T-helper 2 cell treated with Interferon-gamma antibody and Interleukin-4, amounts not matched to agents 5 μg/mL and 100 μg/mL, for 36 hours (primary cell): Measurements from ENCODE around the gene LSM5.
"Not testable (repeated sequence)": the region's sequence is repeated elsewhere in the genome, so short reads cannot be mapped to it uniquely, and the experiment has no call there.

ENCODE experiments used
- DNase-seq: peaks from one replicate; pipeline ENCODE4 v3.0.0; 2021; ENCODE audit warnings: low spot score
- H3K27ac Mint-ChIP-seq: one replicate; pipeline ENCODE4 v1.8.0; 2021; ENCODE audit warnings: mild to moderate bottlenecking, mixed read lengths
- H3K27me3 Mint-ChIP-seq: one replicate; pipeline ENCODE4 v1.8.0; 2021; ENCODE audit warnings: low read depth, mixed read lengths
- H3K36me3 Mint-ChIP-seq: one replicate; pipeline ENCODE4 v1.8.0; 2021; ENCODE audit warnings: low read depth, mixed read lengths
- H3K4me1 Mint-ChIP-seq: one replicate; pipeline ENCODE4 v1.8.0; 2021; ENCODE audit warnings: low read depth, mixed read lengths
- H3K4me3 Mint-ChIP-seq: one replicate; pipeline ENCODE4 v1.8.0; 2022; ENCODE audit warnings: mild to moderate bottlenecking, moderate library complexity, mixed read lengths
- H3K9me3 Mint-ChIP-seq: one replicate; pipeline ENCODE4 v1.8.0; 2021; ENCODE audit warnings: mixed read lengths

The LSM5 gene

DNA sequence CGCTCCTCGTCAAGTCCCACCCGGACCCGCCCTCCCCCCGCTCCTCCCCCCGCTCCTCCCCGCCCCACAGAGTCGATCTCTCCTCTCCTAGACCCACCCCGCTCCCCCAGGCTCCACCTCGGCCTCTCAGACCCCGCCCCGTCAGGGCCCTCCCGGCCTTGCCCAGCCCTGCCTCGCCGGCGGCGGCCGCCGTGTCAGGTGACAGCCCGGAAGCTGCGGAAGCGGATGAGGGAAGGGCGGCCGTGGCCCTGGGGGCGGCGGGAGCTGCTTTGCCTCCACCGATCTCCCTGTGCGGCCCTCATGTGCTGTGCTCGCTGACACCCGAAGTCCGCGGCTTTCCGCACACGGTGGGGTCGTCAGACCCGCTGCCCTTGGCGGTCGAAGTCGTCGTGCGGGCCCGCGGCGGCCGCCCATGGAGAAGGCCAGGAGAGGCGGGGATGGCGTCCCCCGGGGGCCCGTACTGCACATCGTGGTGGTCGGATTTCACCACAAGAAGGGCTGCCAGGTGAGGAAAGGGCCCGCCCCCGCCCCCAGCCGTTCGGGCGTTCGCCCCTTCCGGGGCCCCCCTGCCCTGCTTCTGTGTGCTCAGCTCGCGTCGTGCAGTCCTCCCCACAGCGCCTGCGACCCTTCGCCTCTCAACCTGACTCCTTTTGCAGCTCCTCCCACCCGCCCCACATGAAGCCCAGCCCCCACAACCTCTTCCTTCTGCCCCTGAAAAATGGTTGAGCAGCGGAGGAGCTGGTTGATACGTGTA, 5.3 kb upstream of the LSM5 start, which contains the start of gene AVL9:
AVL9 (plus strand) TSS at position 192 of the 754 bp plus-strand sequence; CDS start at position 413, 221 bp downstream.
- Mint-ChIP-seq H3K9me3 (no peaks in the 10 kb centered on the region), H3K4me3 (peak within 1 kb of the TSS; percentile 100), H3K4me1 (peaks cover 21% of the 10 kb centered on the region), H3K36me3 (peaks cover 22% of the 10 kb centered on the region), H3K27ac (peak within 1 kb of the TSS; percentile 98), H3K27me3 (no peaks in the 10 kb centered on the region)
- DNase-seq, result peak; percentile 98

DNA sequence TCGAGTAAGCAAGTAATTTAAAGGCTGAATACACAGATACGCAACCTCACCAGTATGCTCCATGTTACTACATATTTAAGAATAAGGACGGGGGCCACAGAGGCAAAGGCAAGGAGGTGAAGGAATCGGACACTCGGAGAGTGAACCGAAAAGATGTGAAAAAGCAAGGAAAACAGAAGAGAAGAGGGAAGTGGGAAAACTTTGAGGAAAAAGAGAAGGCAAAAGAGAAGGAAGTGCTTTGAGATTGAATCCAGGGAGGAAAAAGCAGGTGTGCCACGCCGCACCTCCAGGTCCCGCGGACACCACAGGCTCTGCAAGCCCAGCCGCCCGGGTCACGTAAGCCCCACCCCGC, 4.7 kb upstream of the LSM5 start:
- no peak for DNase-seq
- Mint-ChIP-seq H3K4me3 (peak overlapping the region; percentile 100), H3K9me3 (no peaks in the 10 kb centered on the region), H3K36me3 (peaks cover 17% of the 10 kb centered on the region), H3K4me1 (peaks cover 17% of the 10 kb centered on the region), H3K27ac (peak overlapping the region; percentile 94), H3K27me3 (no peaks in the 10 kb centered on the region)

DNA sequence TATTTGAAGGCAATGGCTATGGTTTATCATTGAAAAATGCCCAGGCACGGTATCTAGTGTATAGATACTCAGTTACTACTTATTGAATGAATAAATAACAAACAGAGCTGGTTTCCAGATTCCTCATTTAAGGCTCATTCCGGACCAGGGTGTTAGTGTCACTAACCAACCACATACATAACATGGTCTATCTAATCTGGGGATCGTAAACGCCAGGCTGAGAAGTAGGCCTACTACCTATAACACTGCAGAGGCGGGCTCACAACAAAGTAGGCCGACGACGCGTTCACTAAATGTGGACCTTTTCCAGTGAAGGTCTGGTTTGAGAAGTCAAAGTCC, 423 bp downstream of the LSM5 start:
- Mint-ChIP-seq H3K27ac (peak overlapping the region; percentile 93), H3K4me3 (peak overlapping the region; percentile 87), H3K9me3 (no peaks in the 10 kb centered on the region), H3K36me3 (peaks cover 32% of the 10 kb centered on the region), H3K27me3 (no peaks in the 10 kb centered on the region), H3K4me1 (peaks cover 13% of the 10 kb centered on the region)
- DNase-seq, result no peak

DNA sequence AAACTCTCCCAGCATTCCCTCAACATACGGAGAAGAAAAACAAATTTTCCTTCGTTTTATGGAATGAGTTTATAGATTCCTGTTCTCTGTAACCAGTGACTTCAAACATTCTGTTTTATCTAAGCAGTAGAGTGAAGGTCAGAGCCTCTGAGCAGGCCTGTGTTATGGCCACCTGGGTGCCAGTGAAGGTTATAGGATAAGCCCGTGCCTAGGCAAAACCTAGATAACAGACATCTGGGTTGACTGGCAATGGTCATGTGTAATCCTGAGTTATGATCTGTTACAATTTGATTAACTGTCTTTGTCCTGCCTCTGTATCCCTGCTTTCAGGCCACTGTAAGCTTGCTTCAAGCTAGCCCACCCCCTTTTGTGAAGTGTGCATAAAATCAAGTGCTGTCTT, 8.3 kb downstream of the LSM5 start:
- DNase-seq, result no peak
- no peaks in the 10 kb centered on the region for H3K9me3 Mint-ChIP-seq
- H3K4me3 Mint-ChIP-seq, result no peak overlapping the region
- H3K4me1 Mint-ChIP-seq, result no peaks in the 10 kb centered on the region
- no peak overlapping the region for H3K27ac Mint-ChIP-seq
- H3K27me3 Mint-ChIP-seq, result no peaks in the 10 kb centered on the region
- H3K36me3 Mint-ChIP-seq, result peaks cover 13% of the 10 kb centered on the region

DNA sequence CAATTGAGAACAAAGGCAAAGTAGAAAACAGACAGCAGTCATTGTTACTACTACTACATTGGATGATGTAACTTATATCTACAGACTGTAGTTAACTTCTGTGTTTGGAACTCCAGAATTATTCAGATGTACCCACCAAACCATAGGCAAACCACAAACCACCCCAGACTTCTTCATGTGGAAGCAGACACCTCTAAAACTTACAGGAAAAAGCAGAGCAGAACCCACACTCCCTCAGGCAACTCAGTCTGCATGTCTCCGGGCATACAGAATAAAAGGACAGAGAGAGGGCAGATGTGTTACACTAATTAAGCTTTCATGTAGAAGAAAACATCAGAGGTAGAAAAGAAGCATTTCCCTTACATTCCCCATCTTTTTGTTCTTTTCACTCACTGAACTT, 9.0 kb downstream of the LSM5 start:
- DNase-seq, result no peak
- Mint-ChIP-seq H3K36me3 (peaks cover 7% of the 10 kb centered on the region), H3K27me3 (no peaks in the 10 kb centered on the region), H3K4me1 (no peaks in the 10 kb centered on the region), H3K9me3 (no peaks in the 10 kb centered on the region), H3K27ac (no peak overlapping the region), H3K4me3 (no peak overlapping the region)

DNA sequence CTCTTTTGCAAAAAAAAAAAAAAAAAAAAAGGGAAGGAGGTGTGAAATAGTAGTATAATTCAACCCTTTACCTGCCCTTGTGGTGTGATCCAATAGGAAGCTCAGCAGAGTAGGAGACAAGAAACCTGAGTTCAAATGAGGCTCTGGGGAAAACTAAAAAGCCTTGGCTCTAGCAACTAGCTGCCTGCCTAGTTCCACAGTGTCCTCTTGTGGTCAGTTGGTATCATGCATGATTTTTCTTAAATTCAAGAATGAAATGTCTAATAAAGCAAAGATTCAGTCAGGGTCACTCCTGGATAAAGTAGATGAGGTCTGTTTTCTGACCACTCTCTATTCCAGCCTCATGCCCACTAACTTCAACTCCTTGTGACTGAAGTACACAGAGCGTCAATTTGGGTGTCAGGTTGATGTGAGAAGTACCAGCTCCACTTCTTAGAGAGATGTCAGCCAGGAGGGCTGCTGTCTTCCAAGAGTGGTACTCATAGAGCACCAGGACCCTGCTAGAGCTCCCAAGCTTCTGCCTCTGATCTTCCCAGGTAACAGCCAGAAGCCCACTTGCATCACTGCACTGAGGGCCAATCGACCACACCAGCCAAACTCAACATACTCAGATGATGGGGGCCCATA, 10.5 kb downstream of the LSM5 start:
- Mint-ChIP-seq H3K36me3 (peaks cover 2% of the 10 kb centered on the region), H3K4me3 (no peak overlapping the region), H3K27ac (no peak overlapping the region), H3K9me3 (no peaks in the 10 kb centered on the region), H3K4me1 (no peaks in the 10 kb centered on the region), H3K27me3 (no peaks in the 10 kb centered on the region)
- no peak for DNase-seq

DNA sequence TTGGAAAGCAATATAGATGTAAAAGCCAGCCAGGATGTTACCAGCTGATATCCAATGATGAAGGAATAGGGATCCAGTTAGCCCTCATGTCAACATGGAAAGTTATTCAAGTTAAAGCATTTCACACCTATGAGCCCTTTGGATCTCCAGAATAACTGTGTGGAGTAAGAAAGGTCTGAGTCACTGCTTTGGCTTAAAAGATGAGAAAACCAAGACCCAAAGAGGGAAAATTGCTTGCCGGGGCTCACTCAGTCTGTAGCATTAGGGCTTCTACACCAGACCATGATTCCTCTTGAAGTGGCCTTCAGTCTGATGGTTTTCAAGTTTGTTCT, 12.6 kb downstream of the LSM5 start:
- Mint-ChIP-seq H3K9me3 (no peaks in the 10 kb centered on the region), H3K36me3 (no peaks in the 10 kb centered on the region), H3K4me1 (no peaks in the 10 kb centered on the region), H3K27ac (no peak overlapping the region), H3K4me3 (no peak overlapping the region), H3K27me3 (no peaks in the 10 kb centered on the region)
- no peak for DNase-seq

DNA sequence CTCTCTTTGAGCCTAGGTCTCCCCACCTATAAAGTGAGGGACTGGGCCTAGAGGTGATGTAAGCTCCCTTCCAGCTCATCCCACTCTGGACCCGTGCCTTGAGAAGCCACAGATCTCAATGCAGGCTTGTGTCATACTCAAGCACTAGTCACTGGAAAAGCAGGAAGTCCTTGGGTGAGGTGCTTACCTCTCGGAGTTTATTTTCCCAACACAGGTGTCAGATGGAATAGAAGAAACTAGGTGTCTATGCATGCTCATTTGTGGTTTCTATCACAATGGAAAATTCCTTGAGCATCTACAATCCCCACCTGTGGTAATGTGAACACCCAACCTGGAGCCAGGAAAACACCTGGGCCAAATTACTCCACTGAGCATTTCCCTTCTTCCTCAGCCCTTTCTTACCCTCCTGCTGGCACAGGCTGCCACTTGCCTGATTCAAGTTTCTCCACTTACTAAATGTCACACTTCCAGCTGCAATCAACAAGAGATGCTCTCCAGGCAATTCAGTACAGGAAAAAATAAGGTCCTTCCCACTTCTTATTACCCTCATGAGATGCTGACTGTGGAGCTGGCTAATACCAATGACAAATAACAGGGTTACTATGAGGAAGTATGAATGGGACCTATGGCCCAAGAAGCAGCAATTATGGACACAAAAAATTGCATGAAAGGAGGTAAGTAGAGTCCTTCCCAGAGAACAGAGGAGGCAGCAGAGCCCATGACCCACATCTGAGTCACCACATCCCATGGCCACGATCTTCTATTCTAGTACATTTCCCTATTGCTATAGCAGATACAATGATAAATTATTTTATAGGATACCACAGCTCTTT, 13.1 kb downstream of the LSM5 start:
- Mint-ChIP-seq H3K36me3 (no peaks in the 10 kb centered on the region), H3K4me1 (no peaks in the 10 kb centered on the region), H3K27ac (no peak overlapping the region), H3K4me3 (no peak overlapping the region), H3K9me3 (no peaks in the 10 kb centered on the region), H3K27me3 (no peaks in the 10 kb centered on the region)
- no peak for DNase-seq

DNA sequence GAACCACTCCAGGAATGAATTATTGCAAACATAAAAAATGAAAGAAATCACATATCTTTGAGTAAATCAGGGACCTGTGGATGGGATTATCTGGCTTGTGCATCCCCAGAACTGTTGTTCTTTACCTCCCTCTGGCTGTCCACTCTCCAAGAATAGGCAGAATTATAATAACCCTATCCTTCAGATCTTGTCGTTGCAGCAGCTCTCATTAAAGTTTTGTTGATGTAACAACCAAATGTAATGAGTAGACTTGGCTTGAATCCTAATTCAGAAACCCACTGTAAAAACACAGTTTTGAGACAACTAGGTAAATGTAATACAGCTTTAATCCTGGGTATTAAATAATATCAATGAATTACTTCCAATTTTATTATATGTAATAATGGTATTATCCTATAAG, 16.2 kb downstream of the LSM5 start:
- Mint-ChIP-seq H3K9me3 (no peaks in the 10 kb centered on the region), H3K4me1 (no peaks in the 10 kb centered on the region), H3K27me3 (no peaks in the 10 kb centered on the region), H3K36me3 (no peaks in the 10 kb centered on the region), H3K4me3 (no peak overlapping the region), H3K27ac (no peak overlapping the region)
- DNase-seq, result no peak

DNA sequence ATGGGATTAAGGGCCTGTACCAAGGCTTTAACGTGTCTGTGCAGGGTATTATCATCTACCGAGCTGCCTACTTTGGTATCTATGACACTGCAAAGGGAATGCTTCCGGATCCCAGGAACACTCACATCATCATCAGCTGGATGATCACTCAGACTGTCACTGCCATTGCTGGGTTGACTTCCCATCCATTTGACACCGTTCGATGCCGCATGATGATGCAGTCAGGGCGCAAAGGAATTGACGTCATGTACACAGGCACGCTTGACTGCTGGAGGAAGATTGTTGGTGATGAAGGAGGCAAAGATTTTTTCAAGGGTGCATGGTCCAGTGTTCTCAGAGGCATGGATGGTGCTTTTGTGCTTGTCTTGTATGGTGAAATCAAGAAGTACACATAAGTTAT, 18.2 kb downstream of the LSM5 start:
- no peak overlapping the region for H3K4me3 Mint-ChIP-seq
- no peaks in the 10 kb centered on the region for H3K36me3 Mint-ChIP-seq
- H3K27ac Mint-ChIP-seq, result no peak overlapping the region
- H3K4me1 Mint-ChIP-seq, result no peaks in the 10 kb centered on the region
- no peaks in the 10 kb centered on the region for H3K27me3 Mint-ChIP-seq
- H3K9me3 Mint-ChIP-seq, result no peaks in the 10 kb centered on the region
- no peak for DNase-seq

DNA sequence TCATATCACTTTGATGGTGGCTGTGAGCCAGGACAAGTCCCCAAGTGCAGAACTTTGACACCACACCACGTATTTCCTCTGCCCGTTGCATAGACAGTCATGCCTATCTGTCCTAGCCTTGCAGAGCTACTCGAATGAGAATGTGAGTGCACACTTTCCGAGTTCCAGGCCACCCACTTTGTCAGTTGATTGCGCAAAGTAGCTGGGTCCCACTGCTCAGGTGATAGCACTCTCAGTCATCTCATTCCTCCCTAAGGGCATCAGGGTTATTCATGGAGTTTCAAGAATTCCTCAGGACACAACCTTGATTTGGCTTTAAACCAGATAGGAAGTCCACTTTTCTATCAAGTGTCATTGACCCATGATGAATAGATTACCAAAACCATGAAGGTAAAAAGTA, 19.3 kb downstream of the LSM5 start:
- Mint-ChIP-seq H3K27me3 (no peaks in the 10 kb centered on the region), H3K9me3 (no peaks in the 10 kb centered on the region), H3K27ac (no peak overlapping the region), H3K4me3 (no peak overlapping the region), H3K36me3 (no peaks in the 10 kb centered on the region), H3K4me1 (no peaks in the 10 kb centered on the region)
- DNase-seq, result no peak

DNA sequence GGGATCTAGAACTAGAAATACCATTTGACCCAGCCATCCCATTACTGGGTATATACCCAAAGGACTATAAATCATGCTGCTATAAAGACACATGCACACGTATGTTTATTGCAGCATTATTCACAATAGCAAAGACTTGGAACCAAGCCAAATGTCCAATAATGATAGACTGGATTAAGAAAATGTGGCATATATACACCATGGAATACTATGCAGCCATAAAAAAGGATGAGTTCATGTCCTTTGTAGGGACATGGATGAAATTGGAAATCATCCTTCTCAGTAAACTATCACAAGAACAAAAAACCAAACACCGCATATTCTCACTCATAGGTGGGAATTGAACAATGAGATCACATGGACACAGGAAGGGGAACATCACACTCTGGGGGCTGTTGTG, 20.2 kb downstream of the LSM5 start:
- not testable (repeated sequence) for H3K4me3 Mint-ChIP-seq, H3K27ac Mint-ChIP-seq, H3K9me3 Mint-ChIP-seq, H3K36me3 Mint-ChIP-seq, H3K4me1 Mint-ChIP-seq, H3K27me3 Mint-ChIP-seq, DNase-seq

DNA sequence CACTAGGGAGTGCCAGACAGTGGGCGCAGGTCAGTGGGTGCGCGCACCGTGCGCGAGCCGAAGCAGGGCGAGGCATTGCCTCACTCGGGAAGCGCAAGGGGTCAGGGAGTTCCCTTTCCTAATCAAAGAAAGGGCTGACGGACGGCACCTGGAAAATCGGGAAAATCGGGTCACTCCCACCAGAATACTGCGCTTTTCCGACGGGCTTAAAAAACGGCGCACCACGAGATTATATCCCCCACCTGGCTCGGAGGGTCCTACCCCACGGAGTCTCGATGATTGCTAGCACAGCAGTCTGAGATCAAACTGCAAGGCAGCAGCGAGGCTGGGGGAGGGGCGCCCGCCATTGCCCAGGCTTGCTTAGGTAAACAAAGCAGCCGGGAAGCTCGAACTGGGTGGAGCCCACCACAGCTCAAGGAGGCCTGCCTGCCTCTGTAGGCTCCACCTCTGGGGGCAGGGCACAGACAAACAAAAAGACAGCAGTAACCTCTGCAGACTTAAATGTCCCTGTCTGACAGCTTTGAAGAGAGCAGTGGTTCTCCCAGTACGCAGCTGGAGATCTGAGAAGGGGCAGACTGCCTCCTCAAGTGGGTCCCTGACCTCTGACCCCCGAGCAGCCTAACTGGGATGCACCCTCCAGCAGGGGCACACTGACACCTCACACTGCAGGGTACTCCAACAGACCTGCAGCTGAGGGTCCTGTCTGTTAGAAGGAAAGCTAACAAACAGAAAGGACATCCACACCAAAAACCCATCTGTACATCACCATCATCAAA, 25.4 kb downstream of the LSM5 start:
- not testable (repeated sequence) for H3K27ac Mint-ChIP-seq, H3K4me3 Mint-ChIP-seq, DNase-seq, H3K36me3 Mint-ChIP-seq, H3K27me3 Mint-ChIP-seq, H3K4me1 Mint-ChIP-seq, H3K9me3 Mint-ChIP-seq

DNA sequence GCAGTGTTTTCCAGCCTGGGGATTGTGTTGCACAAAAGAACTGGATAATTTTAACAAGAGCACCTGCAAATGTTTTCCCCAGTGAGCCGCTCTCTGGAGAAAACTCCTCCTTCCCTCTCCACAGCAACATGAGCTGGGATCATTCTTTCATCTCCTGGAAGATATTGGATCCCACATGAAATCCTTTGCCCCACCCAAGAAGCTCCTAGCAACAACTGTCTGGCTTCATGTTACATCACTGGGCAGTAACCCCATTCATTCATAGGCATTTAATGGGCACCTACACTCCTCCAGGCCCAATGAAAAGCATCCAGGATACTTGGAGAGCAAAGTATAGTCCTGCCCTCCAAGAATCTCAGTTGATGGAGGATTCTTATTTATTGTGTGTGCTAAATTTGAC, 27.2 kb downstream of the LSM5 start:
- Mint-ChIP-seq H3K4me1 (no peaks in the 10 kb centered on the region), H3K36me3 (no peaks in the 10 kb centered on the region), H3K9me3 (no peaks in the 10 kb centered on the region), H3K27me3 (no peaks in the 10 kb centered on the region), H3K4me3 (no peak overlapping the region), H3K27ac (no peak overlapping the region)
- DNase-seq, result no peak
